Left ventricle myocardium inferior (tissue), 1 donor: ENCODE data around the gene KRTAP5-6. TPM values are rescaled to one million over a fixed set of nuclear protein-coding genes. Genes with fewer than 3 reads are reported as not detected.

ENCODE experiments used
- DNase-seq: peaks from one replicate; pipeline ENCODE4 v3.0.0-alpha.2; 2020
- H3K27ac ChIP-seq: fragments of 200-600 bp; replicated peaks from 2 replicates; pipeline ENCODE4 v1.8.0; 2021
- H3K27me3 ChIP-seq: fragments of 200-600 bp; 2 replicates; pipeline ENCODE4 v1.8.0; 2021; ENCODE audit warnings: low read depth
- H3K36me3 ChIP-seq: fragments of 200-600 bp; 2 replicates; pipeline ENCODE4 v1.8.0; 2021
- H3K4me1 ChIP-seq: fragments of 200-600 bp; 2 replicates; pipeline ENCODE4 v1.8.0; 2021
- H3K4me3 ChIP-seq: fragments of 200-600 bp; 2 replicates; pipeline ENCODE4 v1.8.0; 2021; ENCODE audit warnings: mild to moderate bottlenecking, moderate library complexity
- H3K9me3 ChIP-seq: fragments of 200-600 bp; replicated peaks from 2 replicates; pipeline ENCODE4 v1.8.0; 2021
- CTCF ChIP-seq: fragments of 200-600 bp; IDR thresholded peaks from 2 replicates; pipeline ENCODE4 v1.8.0; 2021; ENCODE audit warnings: antibody characterized with exemption, mild to moderate bottlenecking, borderline replicate concordance
- intact Hi-C: fragments of 100-400 bp; cut with micrococcal nuclease; formaldehyde crosslinking; loops from one replicate; pipeline ENCODE4 v1.11.0; 2022
- total RNA-seq: library from RNA; stranded (reverse); fragmentation: NEBNext Ultra II Directional; extraction: Animal tissue kit (Norgen Biotek cat#: 25700); gene quantifications from one replicate; pipeline ENCODE4 v1.2.1, GENCODE V29; 2021
- donor health status: DM: no; HTN: yes; CAD: no; lungs with severe emphysema.

The KRTAP5-6 gene
- total RNA-seq, 1 donor from 2014 or later = not detected

GRCh38 chr11:1746511-1746931, 49.5 kb downstream of the KRTAP5-6 start:
- Histone ChIP-seq H3K4me1 (peaks cover 55% of the 10 kb centered on the region), H3K4me3 (no peak overlapping the region), H3K27me3 (peaks cover 21% of the 10 kb centered on the region), H3K9me3 (no peaks in the 10 kb centered on the region), H3K27ac (no peak overlapping the region), H3K36me3 (no peaks in the 10 kb centered on the region)
- intact Hi-C loops = no loop called here
- no peak for TF ChIP-seq CTCF
- DNase-seq = peak; percentile 29

GRCh38 chr11:1746956-1747752, 50.2 kb downstream of the KRTAP5-6 start:
- Histone ChIP-seq H3K9me3 (no peaks in the 10 kb centered on the region), H3K27me3 (peaks cover 21% of the 10 kb centered on the region), H3K27ac (no peak overlapping the region), H3K36me3 (no peaks in the 10 kb centered on the region), H3K4me1 (peaks cover 62% of the 10 kb centered on the region), H3K4me3 (no peak overlapping the region)
- intact Hi-C loops = no loop called here
- DNase-seq = no peak
- no peak for TF ChIP-seq CTCF

Other genes with a start within 250 kb of the KRTAP5-6 start
- gene MOB2, start 210.4 kb upstream of the KRTAP5-6 start, total RNA-seq = 49.5 TPM
- gene DUSP8, start 124.9 kb upstream of the KRTAP5-6 start, total RNA-seq = 15.3 TPM
- not detected for gene KRTAP5-1, start 111.9 kb upstream of the KRTAP5-6 start, total RNA-seq
- not detected for gene KRTAP5-2, start 98.9 kb upstream of the KRTAP5-6 start, total RNA-seq
- gene KRTAP5-3, start 88.7 kb upstream of the KRTAP5-6 start, total RNA-seq = not detected
- not detected for gene KRTAP5-4, start 75.1 kb upstream of the KRTAP5-6 start, total RNA-seq
- gene KRTAP5-5, start 67.4 kb upstream of the KRTAP5-6 start, total RNA-seq = not detected
- gene IFITM10, start 53.4 kb downstream of the KRTAP5-6 start, total RNA-seq = 0.58 TPM
- 831 TPM for gene CTSD, start 66.7 kb downstream of the KRTAP5-6 start, total RNA-seq
- not detected for gene SYT8, start 137.8 kb downstream of the KRTAP5-6 start, total RNA-seq
- gene TNNI2, start 141.8 kb downstream of the KRTAP5-6 start, total RNA-seq = not detected
- gene LSP1, start 155.9 kb downstream of the KRTAP5-6 start, total RNA-seq = 19.7 TPM
- 2.4 TPM for gene PRR33, start 194.7 kb downstream of the KRTAP5-6 start, total RNA-seq
- 30.7 TPM for gene TNNT3, start 222.5 kb downstream of the KRTAP5-6 start, total RNA-seq